Hepatocyte (in vitro differentiated cells): ENCODE data around the gene MS4A2. TPM values are rescaled to one million over a fixed set of nuclear protein-coding genes. Genes with fewer than 3 reads are reported as not detected.

Source experiments
- DNase-seq: peaks from one replicate; pipeline ENCODE4 v3.0.0-alpha.2; 2016; ENCODE audit warnings: low spot score
- H2AFZ ChIP-seq: fragments of 200-600 bp; sonication (generic); 2 replicates; pipeline ENCODE4 v1.6.0; 2016; ENCODE audit warnings: antibody characterized with exemption, mild to moderate bottlenecking
- H3K27ac ChIP-seq: fragments of 200-600 bp; sonication (generic); 2 replicates; pipeline ENCODE4 v1.5.1; 2016; ENCODE audit warnings: mild to moderate bottlenecking
- H3K27me3 ChIP-seq: fragments of 200-600 bp; sonication (generic); 2 replicates; pipeline ENCODE4 v1.6.1; 2016
- H3K36me3 ChIP-seq: fragments of 200-600 bp; sonication (generic); replicated peaks from 2 replicates; pipeline ENCODE4 v1.5.1; 2016; ENCODE audit warnings: low read depth; ENCODE audit not compliant: insufficient read depth
- H3K4me1 ChIP-seq: fragments of 200-600 bp; sonication (generic); 2 replicates; pipeline ENCODE4 v1.5.1; 2016; ENCODE audit warnings: mild to moderate bottlenecking, moderate library complexity; ENCODE audit not compliant: insufficient read depth
- H3K4me2 ChIP-seq: fragments of 200-600 bp; sonication (generic); 2 replicates; pipeline ENCODE4 v1.6.0; 2016
- H3K4me3 ChIP-seq: fragments of 200-600 bp; sonication (generic); 2 replicates; pipeline ENCODE4 v1.5.1; 2016; ENCODE audit warnings: mild to moderate bottlenecking
- H3K79me2 ChIP-seq: fragments of 200-600 bp; sonication (generic); 2 replicates; pipeline ENCODE4 v1.6.0; 2017; ENCODE audit warnings: mild to moderate bottlenecking
- H3K9me2 ChIP-seq: fragments of 200-600 bp; sonication (generic); replicated peaks from 2 replicates; pipeline ENCODE4 v1.6.0; 2017; ENCODE audit warnings: mild to moderate bottlenecking; ENCODE audit not compliant: insufficient read depth
- H3K9me3 ChIP-seq: fragments of 200-600 bp; sonication (generic); 2 replicates; pipeline ENCODE4 v1.5.1; 2016; ENCODE audit warnings: low read depth, mild to moderate bottlenecking
- H4K20me1 ChIP-seq: fragments of 200-600 bp; sonication (generic); 2 replicates; pipeline ENCODE4 v1.6.0; 2016; ENCODE audit warnings: mild to moderate bottlenecking; ENCODE audit not compliant: insufficient read depth, poor library complexity, severe bottlenecking
- EZH2 ChIP-seq: fragments of 200-600 bp; sonication (generic); IDR thresholded peaks from 2 replicates; pipeline ENCODE4 v1.6.1; 2016; ENCODE audit warnings: antibody characterized with exemption, mild to moderate bottlenecking, borderline replicate concordance
- EZH2phosphoT487 ChIP-seq: fragments of 200-600 bp; sonication (generic); IDR thresholded peaks from one replicate; pipeline ENCODE4 v1.6.1; 2018; ENCODE audit warnings: antibody characterized with exemption, mild to moderate bottlenecking, low read depth, moderate library complexity; ENCODE audit not compliant: unreplicated experiment, severe bottlenecking
- WGBS: methylation state at CpG from one replicate; pipeline ENCODE4 v1.1.6; 2016; ENCODE audit warnings: low lambda C conversion rate; ENCODE audit errors: missing lambda C conversion rate; 5-methylcytosine and 5-hydroxymethylcytosine counted together
- polyA plus RNA-seq: library from polyadenylated mRNA; unstranded; fragments of >200 nt; fragmentation: Nextera tagmentation; extraction: Ambion mirVana; gene quantifications from 2 replicates; pipeline ENCODE4 v1.2.1, GENCODE V29; 2016
- total RNA-seq: library from RNA; depleted of rRNA; stranded (reverse); fragments of >200 nt; gene quantifications from 2 replicates; pipeline ENCODE4 v1.2.3, GENCODE V29; 2014
- TF ChIP-seq, protein P1 (sequence below): fragments of 200-600 bp; sonication (generic); IDR thresholded peaks from 2 replicates; pipeline ENCODE4 v1.5.1; 2016; ENCODE audit warnings: antibody characterized with exemption, mild to moderate bottlenecking; ENCODE audit not compliant: poor library complexity

Gene MS4A2
- total and polyA plus RNA-seq, 2 experiments from 2014 or later: not detected

DNA sequence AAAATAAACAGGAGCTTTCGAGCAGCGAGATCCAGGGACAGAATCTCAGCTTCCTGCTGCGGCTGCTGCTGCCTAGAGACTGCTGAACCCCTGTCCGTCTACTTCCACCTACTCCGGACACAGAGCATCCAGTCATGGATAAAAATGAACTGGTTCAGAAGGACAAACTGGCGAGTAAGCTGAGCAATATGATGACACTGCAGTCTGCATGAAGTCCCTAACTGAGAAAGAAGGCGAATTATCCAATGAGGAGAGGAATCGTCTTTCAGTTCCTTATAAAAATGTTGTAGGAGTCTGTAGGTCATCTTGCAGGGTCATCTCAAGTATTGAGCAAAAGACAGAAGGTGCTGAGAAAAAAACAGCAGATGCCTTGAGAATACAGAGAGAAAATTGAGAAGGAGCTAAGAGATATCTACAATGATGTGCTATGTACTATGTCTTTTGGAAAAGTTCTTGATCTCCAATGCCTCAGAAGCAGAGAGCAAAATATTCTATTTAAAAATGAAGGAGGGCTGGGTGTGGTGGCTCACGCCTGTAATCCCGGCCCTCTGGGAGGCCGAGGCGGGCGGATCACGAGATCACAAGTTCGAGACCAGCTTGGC, 11.1 kb upstream of the MS4A2 start:
- no peaks in the 10 kb centered on the region for H3K36me3 ChIP-seq
- no peak overlapping the region for H2AFZ ChIP-seq
- DNase-seq: no peak
- no peaks in the 10 kb centered on the region for H3K79me2 ChIP-seq
- no peak overlapping the region for H3K27ac ChIP-seq
- no peaks in the 10 kb centered on the region for H4K20me1 ChIP-seq
- no peaks in the 10 kb centered on the region for H3K27me3 ChIP-seq
- H3K9me3 ChIP-seq: no peaks in the 10 kb centered on the region
- H3K9me2 ChIP-seq: no peaks in the 10 kb centered on the region
- H3K4me3 ChIP-seq: no peak overlapping the region
- 78% methylated on average over 15 of the region's 15 CpGs for WGBS
- TF ChIP-seq, protein P1, sequence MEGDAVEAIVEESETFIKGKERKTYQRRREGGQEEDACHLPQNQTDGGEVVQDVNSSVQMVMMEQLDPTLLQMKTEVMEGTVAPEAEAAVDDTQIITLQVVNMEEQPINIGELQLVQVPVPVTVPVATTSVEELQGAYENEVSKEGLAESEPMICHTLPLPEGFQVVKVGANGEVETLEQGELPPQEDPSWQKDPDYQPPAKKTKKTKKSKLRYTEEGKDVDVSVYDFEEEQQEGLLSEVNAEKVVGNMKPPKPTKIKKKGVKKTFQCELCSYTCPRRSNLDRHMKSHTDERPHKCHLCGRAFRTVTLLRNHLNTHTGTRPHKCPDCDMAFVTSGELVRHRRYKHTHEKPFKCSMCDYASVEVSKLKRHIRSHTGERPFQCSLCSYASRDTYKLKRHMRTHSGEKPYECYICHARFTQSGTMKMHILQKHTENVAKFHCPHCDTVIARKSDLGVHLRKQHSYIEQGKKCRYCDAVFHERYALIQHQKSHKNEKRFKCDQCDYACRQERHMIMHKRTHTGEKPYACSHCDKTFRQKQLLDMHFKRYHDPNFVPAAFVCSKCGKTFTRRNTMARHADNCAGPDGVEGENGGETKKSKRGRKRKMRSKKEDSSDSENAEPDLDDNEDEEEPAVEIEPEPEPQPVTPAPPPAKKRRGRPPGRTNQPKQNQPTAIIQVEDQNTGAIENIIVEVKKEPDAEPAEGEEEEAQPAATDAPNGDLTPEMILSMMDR: no peak
- no peak for TF ChIP-seq EZH2phosphoT487
- TF ChIP-seq EZH2: no peak
- no peaks in the 10 kb centered on the region for H3K4me1 ChIP-seq
- no peak overlapping the region for H3K4me2 ChIP-seq

DNA sequence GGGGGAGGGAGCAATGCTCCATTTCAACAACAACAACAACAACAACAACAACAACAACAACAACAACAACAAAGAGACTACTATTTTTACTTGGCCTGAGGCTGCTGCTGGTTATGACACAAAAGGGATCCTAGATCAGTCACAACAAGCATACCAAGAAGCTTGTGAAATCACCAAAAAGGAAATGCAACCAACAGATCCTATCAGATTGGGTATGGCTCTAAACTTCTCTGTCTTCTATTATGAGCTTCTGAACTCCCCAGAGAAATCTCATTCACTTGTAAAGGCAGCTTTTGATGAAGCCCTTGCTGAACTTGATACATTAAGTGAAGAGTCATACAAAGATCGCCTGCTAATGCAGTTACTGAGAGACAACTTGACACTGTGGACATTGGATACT, 10.5 kb upstream of the MS4A2 start:
- DNase-seq: no peak
- Histone ChIP-seq H3K27me3 (no peaks in the 10 kb centered on the region), H3K4me2 (no peak overlapping the region), H3K4me1 (no peaks in the 10 kb centered on the region), H3K9me2 (no peaks in the 10 kb centered on the region), H3K36me3 (no peaks in the 10 kb centered on the region), H3K79me2 (no peaks in the 10 kb centered on the region), H2AFZ (no peak overlapping the region), H3K9me3 (no peaks in the 10 kb centered on the region), H3K4me3 (no peak overlapping the region), H4K20me1 (no peaks in the 10 kb centered on the region), H3K27ac (no peak overlapping the region)
- TF ChIP-seq EZH2 (no peak), EZH2phosphoT487 (no peak)
- TF ChIP-seq, protein P1: no peak
- 88% methylated on average over 1 of the region's 1 CpG for WGBS

DNA sequence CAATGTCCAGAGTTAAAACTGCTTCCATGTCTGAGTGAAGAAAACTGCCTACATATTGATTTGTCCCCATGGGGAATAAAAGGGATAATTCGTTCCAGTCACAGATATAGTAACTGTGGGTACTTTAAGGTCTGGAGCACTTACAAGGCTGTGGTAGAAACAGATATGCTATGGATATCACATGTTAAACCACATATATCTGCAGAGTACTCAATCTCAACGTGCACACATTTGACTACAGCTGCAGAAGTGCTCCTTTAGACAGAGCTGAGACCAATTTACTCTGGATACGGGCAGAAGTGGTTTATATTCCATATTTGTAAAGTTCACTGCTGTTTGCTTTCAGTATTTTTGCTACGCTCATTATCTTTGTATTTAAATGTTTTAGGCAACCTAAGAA, 9.7 kb upstream of the MS4A2 start:
- no peak overlapping the region for H3K4me3 ChIP-seq
- no peak overlapping the region for H3K27ac ChIP-seq
- WGBS: 65% methylated on average over 4 of the region's 4 CpGs
- H3K79me2 ChIP-seq: no peaks in the 10 kb centered on the region
- no peaks in the 10 kb centered on the region for H3K36me3 ChIP-seq
- no peak overlapping the region for H3K4me2 ChIP-seq
- H3K27me3 ChIP-seq: no peaks in the 10 kb centered on the region
- H3K4me1 ChIP-seq: no peaks in the 10 kb centered on the region
- no peak overlapping the region for H2AFZ ChIP-seq
- no peak for DNase-seq
- H3K9me2 ChIP-seq: no peaks in the 10 kb centered on the region
- no peaks in the 10 kb centered on the region for H3K9me3 ChIP-seq
- TF ChIP-seq, protein P1: no peak
- TF ChIP-seq EZH2phosphoT487 (no peak), EZH2 (no peak)
- H4K20me1 ChIP-seq: no peaks in the 10 kb centered on the region
